ENCODE measurements around the gene SLC13A5. TPM values are rescaled to one million over a fixed set of nuclear protein-coding genes. Genes with fewer than 3 reads are reported as not detected.

SLC13A5 gene
- total and polyA plus RNA-seq, 2 donors (not counting 1 experiment from before 2014, with no cell fraction given), result not detected

DNA sequence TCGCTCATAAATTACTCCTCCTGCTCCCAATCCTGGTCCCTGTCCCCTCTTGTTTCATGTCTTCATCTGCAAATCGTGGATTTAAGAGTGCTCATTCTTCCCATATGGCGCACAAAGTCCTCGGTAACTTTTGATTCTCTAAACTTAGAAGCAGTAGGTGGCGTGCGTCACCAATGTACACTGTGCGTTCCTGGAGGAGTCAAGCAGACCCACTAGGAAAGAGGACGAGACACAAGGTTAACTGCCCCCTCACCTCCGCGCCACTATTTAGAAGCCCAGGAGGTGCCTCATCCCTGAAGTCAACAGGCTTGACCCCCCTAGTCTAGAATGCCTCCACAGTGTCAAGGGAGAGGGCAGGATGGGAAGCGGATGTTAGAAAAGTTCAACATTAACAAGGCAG lies 2.9 kb downstream of the SLC13A5 start:
- Mint-ChIP-seq H3K9me3 (ENCODE audit: insufficient read depth) (no peaks in the 10 kb centered on the region), H3K27me3 (peaks cover 72% of the 10 kb centered on the region), H3K4me3 (no peak overlapping the region), H3K27ac (no peak overlapping the region), H3K4me1 (peaks cover 18% of the 10 kb centered on the region)
- Histone ChIP-seq H3K4me3 (ENCODE audit: control extremely low read depth in 1 of 5, extremely low read depth in 1 of 5, insufficient read depth in 1 of 5, low read depth in 2 of 5, low read length in 4 of 5) (no peak overlapping the region), H3K9me3 (ENCODE audit: control extremely low read depth in 1 of 3, control insufficient read depth in 2 of 3, insufficient read depth in 1 of 3, low read length in 2 of 3) (peaks cover 0 to 7% (median 0%) of the 10 kb centered on the region in 3 donors), H3K27me3 (replicated peaks in 1 of 4; ENCODE audit: control extremely low read depth in 1 of 4, control insufficient read depth in 3 of 4, insufficient read depth in 4 of 4, low read length in 3 of 4) (peaks cover 0 to 35% (median 16%) of the 10 kb centered on the region in 4 experiments), H3K27ac (ENCODE audit: low read length in 2 of 2) (no peak overlapping the region), H2AFZ (ENCODE audit: insufficient read depth, low read depth, low read length, poor library complexity, severe bottlenecking) (no peak overlapping the region), H3K36me3 (replicated peaks in 1 of 2; ENCODE audit: control extremely low read depth in 1 of 2, control insufficient read depth in 1 of 2, extremely low read depth in 1 of 2, insufficient read depth in 2 of 2, low read length in 1 of 2) (no peaks in the 10 kb centered on the region), H4K20me1 (ENCODE audit: control insufficient read depth, insufficient read depth, low read length, poor library complexity, severe bottlenecking) (no peaks in the 10 kb centered on the region), H3K4me1 (ENCODE audit: control insufficient read depth in 2 of 2, insufficient read depth in 2 of 2, low read length in 2 of 2) (peaks cover 14 to 17% of the 10 kb centered on the region in 2 donors), H3K4me2 (replicated peaks; ENCODE audit: low read depth, low read length, poor library complexity, severe bottlenecking) (no peak overlapping the region), H3K9ac (ENCODE audit: low read length) (no peak overlapping the region), H3K79me2 (ENCODE audit: control insufficient read depth, insufficient read depth, low read length) (no peaks in the 10 kb centered on the region)
- WGBS (ENCODE audit: insufficient coverage), result 93% methylated on average over 8 of the region's 11 CpGs
- DNase-seq (no peak), ATAC-seq (ENCODE audit: low read depth) (no peak)
- CTCF ChIA-PET, result no interaction called here
- POLR2A ChIA-PET, result no interaction called here
- TF ChIP-seq EZH2 (IDR thresholded peaks at IDR 0.05; ENCODE audit: borderline replicate concordance, insufficient read depth, low read depth, low read length, poor library complexity, severe bottlenecking), result no peak
- TF ChIP-seq, protein P1, sequence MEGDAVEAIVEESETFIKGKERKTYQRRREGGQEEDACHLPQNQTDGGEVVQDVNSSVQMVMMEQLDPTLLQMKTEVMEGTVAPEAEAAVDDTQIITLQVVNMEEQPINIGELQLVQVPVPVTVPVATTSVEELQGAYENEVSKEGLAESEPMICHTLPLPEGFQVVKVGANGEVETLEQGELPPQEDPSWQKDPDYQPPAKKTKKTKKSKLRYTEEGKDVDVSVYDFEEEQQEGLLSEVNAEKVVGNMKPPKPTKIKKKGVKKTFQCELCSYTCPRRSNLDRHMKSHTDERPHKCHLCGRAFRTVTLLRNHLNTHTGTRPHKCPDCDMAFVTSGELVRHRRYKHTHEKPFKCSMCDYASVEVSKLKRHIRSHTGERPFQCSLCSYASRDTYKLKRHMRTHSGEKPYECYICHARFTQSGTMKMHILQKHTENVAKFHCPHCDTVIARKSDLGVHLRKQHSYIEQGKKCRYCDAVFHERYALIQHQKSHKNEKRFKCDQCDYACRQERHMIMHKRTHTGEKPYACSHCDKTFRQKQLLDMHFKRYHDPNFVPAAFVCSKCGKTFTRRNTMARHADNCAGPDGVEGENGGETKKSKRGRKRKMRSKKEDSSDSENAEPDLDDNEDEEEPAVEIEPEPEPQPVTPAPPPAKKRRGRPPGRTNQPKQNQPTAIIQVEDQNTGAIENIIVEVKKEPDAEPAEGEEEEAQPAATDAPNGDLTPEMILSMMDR (IDR thresholded peaks at IDR 0.05), result no peak
- intact Hi-C loops (cut with micrococcal nuclease), result no loop called here

- Histone ChIP-seq H3K4me1 (ENCODE audit: control insufficient read depth in 2 of 2, insufficient read depth in 2 of 2, low read length in 2 of 2) (peaks cover 8 to 13% of the 10 kb centered on the region in 2 donors), H3K27me3 (replicated peaks in 1 of 4; ENCODE audit: control extremely low read depth in 1 of 4, control insufficient read depth in 3 of 4, insufficient read depth in 4 of 4, low read length in 3 of 4) (peaks cover 0 to 24% (median 11%) of the 10 kb centered on the region in 4 experiments), H3K4me3 (ENCODE audit: control extremely low read depth in 1 of 5, extremely low read depth in 1 of 5, insufficient read depth in 1 of 5, low read depth in 2 of 5, low read length in 4 of 5) (no peak overlapping the region), H4K20me1 (ENCODE audit: control insufficient read depth, insufficient read depth, low read length, poor library complexity, severe bottlenecking) (no peaks in the 10 kb centered on the region), H3K9ac (ENCODE audit: low read length) (no peak overlapping the region), H3K9me3 (ENCODE audit: control extremely low read depth in 1 of 3, control insufficient read depth in 2 of 3, insufficient read depth in 1 of 3, low read length in 2 of 3) (no peaks in the 10 kb centered on the region), H3K4me2 (replicated peaks; ENCODE audit: low read depth, low read length, poor library complexity, severe bottlenecking) (no peak overlapping the region), H2AFZ (ENCODE audit: insufficient read depth, low read depth, low read length, poor library complexity, severe bottlenecking) (no peak overlapping the region), H3K79me2 (ENCODE audit: control insufficient read depth, insufficient read depth, low read length) (no peaks in the 10 kb centered on the region), H3K27ac (ENCODE audit: low read length in 2 of 2) (no peak overlapping the region), H3K36me3 (replicated peaks in 1 of 2; ENCODE audit: control extremely low read depth in 1 of 2, control insufficient read depth in 1 of 2, extremely low read depth in 1 of 2, insufficient read depth in 2 of 2, low read length in 1 of 2) (no peaks in the 10 kb centered on the region)
- H3K4me3 Mint-ChIP-seq, result no peak overlapping the region
- H3K9me3 Mint-ChIP-seq (ENCODE audit: insufficient read depth), result no peaks in the 10 kb centered on the region
- ChIA-PET POLR2A (no interaction called here), CTCF (no interaction called here)
- no peak overlapping the region for H3K27ac Mint-ChIP-seq
- WGBS (ENCODE audit: insufficient coverage), result 98% methylated on average over 6 of the region's 12 CpGs
- no peak for TF ChIP-seq EZH2 (IDR thresholded peaks at IDR 0.05; ENCODE audit: borderline replicate concordance, insufficient read depth, low read depth, low read length, poor library complexity, severe bottlenecking)
- TF ChIP-seq, protein P1 (IDR thresholded peaks at IDR 0.05), result no peak
- H3K4me1 Mint-ChIP-seq, result peaks cover 12% of the 10 kb centered on the region
- intact Hi-C loops (cut with micrococcal nuclease), result no loop called here
- DNase-seq, result no peak
- ATAC-seq (ENCODE audit: low read depth), result no peak
- peaks cover 65% of the 10 kb centered on the region for H3K27me3 Mint-ChIP-seq
These were observed 4.7 kb downstream of the SLC13A5 start for GRCh38 chr17:6708357-6708961.

Data from B cell (primary cell).